Liver (tissue), 3 donors: ENCODE data around the gene ARAF.

ENCODE experiments used
- ATF3 ChIP-seq: IDR thresholded peaks from 2 replicates; pipeline ENCODE4 v1.6.1; 2016; ENCODE audit warnings: antibody characterized with exemption
- CTCF ChIP-seq: fragments of 150-350 bp; IDR thresholded peaks from 2 replicates; pipeline ENCODE4 v1.5.1; 2017; ENCODE audit warnings: improper control_type of control experiment, low read depth, low read length; ENCODE audit not compliant: missing input control
- EGR1 ChIP-seq, 2 donors: IDR thresholded peaks; 2 replicates each; pipeline ENCODE4 v1.6.1; 2016 to 2018; ENCODE audit warnings: antibody characterized with exemption in 2 of 2, low read depth in 2 of 2
- FOXA1 ChIP-seq: IDR thresholded peaks from 2 replicates; pipeline ENCODE4 v1.6.1; 2016; ENCODE audit warnings: antibody characterized with exemption
- GABPA ChIP-seq, 2 donors: IDR thresholded peaks in 1 of 2; conservative IDR thresholded peaks in 1 of 2; 2 replicates each; pipeline ENCODE4 v1.6.1; 2016; ENCODE audit warnings: antibody characterized with exemption in 2 of 2, mild to moderate bottlenecking in 1 of 2, moderate library complexity in 1 of 2
- MAX ChIP-seq: IDR thresholded peaks from 2 replicates; pipeline ENCODE4 v1.6.1; 2016; ENCODE audit warnings: antibody characterized with exemption
- RAD21 ChIP-seq, 2 donors: IDR thresholded peaks; 2 replicates each; pipeline ENCODE4 v1.6.1; 2016; ENCODE audit warnings: antibody characterized with exemption in 2 of 2, mild to moderate bottlenecking in 2 of 2
- REST ChIP-seq: IDR thresholded peaks from 2 replicates; pipeline ENCODE4 v1.6.1; 2016; ENCODE audit warnings: antibody characterized with exemption, mild to moderate bottlenecking
- SP1 ChIP-seq: IDR thresholded peaks from 2 replicates; pipeline ENCODE4 v1.6.1; 2018; ENCODE audit warnings: antibody characterized with exemption, mild to moderate bottlenecking
- TAF1 ChIP-seq: conservative IDR thresholded peaks from 2 replicates; pipeline ENCODE4 v1.6.1; 2016; ENCODE audit warnings: antibody characterized with exemption, mild to moderate bottlenecking
- YY1 ChIP-seq: IDR thresholded peaks from 2 replicates; pipeline ENCODE4 v1.6.1; 2016; ENCODE audit warnings: antibody characterized with exemption, mild to moderate bottlenecking
- donor health status: healthy.
- donor health status: healthy.

GRCh38 chrX:47540754-47541538, 20.1 kb upstream of the ARAF start:
- TF ChIP-seq REST (peak; percentile 91), RAD21 (IDR thresholded peaks at IDR 0.05) (peak; percentile 89 to 90), CTCF (peak; percentile 67), ATF3 (no peak), EGR1 (IDR thresholded peaks at IDR 0.05; ENCODE audit: low read depth in 2 of 2) (peak in 1 of 2 donors; percentile 20), MAX (peak; percentile 21), YY1 (peak; percentile 86), FOXA1 (no peak), TAF1 (peak; percentile 82), GABPA (IDR thresholded peaks at IDR 0.05 in 1 of 2, conservative IDR thresholded peaks at IDR 0.05 in 1 of 2) (no peak), SP1 (peak; percentile 76)
